Keratinocyte (primary cell): ENCODE measurements around the gene SLC22A3. TPM values are rescaled to one million over a fixed set of nuclear protein-coding genes. Genes with fewer than 3 reads are reported as not detected.

Source experiments
- DNase-seq: peaks from one replicate; pipeline ENCODE4 v3.0.0-alpha.2; 2011; ENCODE audit warnings: low read depth, missing footprints, low spot score
- FAIRE-seq: peaks from 2 replicates; lab custom pipeline; 2011; peaks lifted over from hg19 to GRCh38; lab: Jason Lieb, UNC
- H2AFZ ChIP-seq: 2 replicates; pipeline ENCODE4 v1.6.0; 2012; ENCODE audit warnings: low read length, control low read depth, inconsistent platforms; ENCODE audit not compliant: control insufficient read depth
- H3K27ac ChIP-seq: 2 replicates; pipeline ENCODE4 v1.5.1; 2011; ENCODE audit warnings: low read length; ENCODE audit not compliant: control insufficient read depth, insufficient read depth
- H3K27me3 ChIP-seq: 3 replicates; pipeline ENCODE4 v1.6.0; 2011; ENCODE audit warnings: low read length; ENCODE audit not compliant: control insufficient read depth, insufficient read depth; ENCODE audit errors: extremely low read depth
- H3K36me3 ChIP-seq, 2 experiments: 2 replicates in 1 of 2; 3 replicates in 1 of 2; pipeline ENCODE4 v1.5.1; 2011; ENCODE audit warnings: low read length in 2 of 2, mild to moderate bottlenecking in 1 of 2; ENCODE audit not compliant: control insufficient read depth in 2 of 2, insufficient read depth in 2 of 2; ENCODE audit errors: extremely low read depth in 1 of 2
- H3K4me1 ChIP-seq: 3 replicates; pipeline ENCODE4 v1.5.1; 2011; ENCODE audit warnings: low read length; ENCODE audit not compliant: control insufficient read depth, insufficient read depth; ENCODE audit errors: extremely low read depth
- H3K4me2 ChIP-seq: 3 replicates; pipeline ENCODE4 v1.6.0; 2011; ENCODE audit warnings: low read depth, low read length; ENCODE audit not compliant: control insufficient read depth, insufficient read depth; ENCODE audit errors: extremely low read depth
- H3K4me3 ChIP-seq, 3 experiments: fragments of 200-600 bp in 1 of 3; sonication (generic) in 1 of 3; 2 replicates in 2 of 3; 3 replicates in 1 of 3; pipeline ENCODE4 v1.5.1; 2011 to 2016; ENCODE audit warnings: low read length in 3 of 3, mild to moderate bottlenecking in 3 of 3, control low read depth in 2 of 3, inconsistent platforms in 1 of 3, low read depth in 1 of 3, mixed read lengths in 1 of 3, mixed run types in 1 of 3, moderate library complexity in 1 of 3; ENCODE audit not compliant: control insufficient read depth in 2 of 3, insufficient read depth in 2 of 3; ENCODE audit errors: extremely low read depth in 1 of 3
- H3K79me2 ChIP-seq: 2 replicates; pipeline ENCODE4 v1.6.0; 2012; ENCODE audit warnings: low read length; ENCODE audit not compliant: control insufficient read depth, insufficient read depth
- H3K9ac ChIP-seq: 3 replicates; pipeline ENCODE4 v1.6.0; 2011; ENCODE audit warnings: low read length; ENCODE audit not compliant: control insufficient read depth, insufficient read depth; ENCODE audit errors: extremely low read depth
- H3K9me1 ChIP-seq: 3 replicates; pipeline ENCODE4 v1.6.0; 2011; ENCODE audit warnings: low read length; ENCODE audit not compliant: control insufficient read depth, insufficient read depth; ENCODE audit errors: extremely low read depth
- H3K9me3 ChIP-seq: 2 replicates; pipeline ENCODE4 v1.5.1; 2012; ENCODE audit warnings: low read depth, low read length; ENCODE audit not compliant: control insufficient read depth
- H4K20me1 ChIP-seq: 3 replicates; pipeline ENCODE4 v1.6.0; 2011; ENCODE audit warnings: low read length; ENCODE audit not compliant: control insufficient read depth, insufficient read depth; ENCODE audit errors: extremely low read depth
- EZH2 ChIP-seq: IDR thresholded peaks from one replicate; pipeline ENCODE4 v1.6.1; 2012; ENCODE audit warnings: inconsistent platforms, mild to moderate bottlenecking, low read length, moderate library complexity
- dilution Hi-C: fragments of 300-500 bp; cut with MboI; formaldehyde crosslinking; loops from one replicate; pipeline ENCODE4 v1.7.0; 2020; ENCODE audit warnings: low sequenced_read_pairs; ENCODE audit not compliant: extremely low pct_ligation_motif_present
- polyA plus RNA-seq, 5 experiments: library from polyadenylated mRNA; depleted of rRNA in 3 of 5; stranded (reverse) in 3 of 5; stranded (forward) in 1 of 5; unstranded in 1 of 5; fragments of >200 nt; gene quantifications; 1 replicate in 1 of 5; 2 replicates in 3 of 5; 3 replicates in 1 of 5; pipeline versions ENCODE4 v1.2.1 to v1.2.3, GENCODE V29; 2011 to 2012; ENCODE audit warnings: missing spikeins in 2 of 5, low read depth in 1 of 5, low replicate concordance in 1 of 5
- TF ChIP-seq, protein P1 (sequence below), 3 experiments: IDR thresholded peaks in 1 of 3; conservative IDR thresholded peaks in 1 of 3; optimal IDR thresholded peaks in 1 of 3; 2 replicates in 2 of 3; 3 replicates in 1 of 3; pipeline versions ENCODE3 to v1.5.1; 2011; ENCODE audit warnings: low read length in 3 of 3, mild to moderate bottlenecking in 3 of 3, moderate library complexity in 2 of 3, control low read depth in 1 of 3, inconsistent platforms in 1 of 3; ENCODE audit not compliant: insufficient read depth in 2 of 3; ENCODE audit errors: extremely low read depth in 1 of 3

SLC22A3 gene
- polyA plus RNA-seq, 1 donor (not counting 4 experiments of a cell fraction or from before 2014, with no cell fraction given), result 1.8 TPM

- Histone ChIP-seq H3K9me3 (no peaks in the 10 kb centered on the region), H3K79me2 (no peaks in the 10 kb centered on the region), H3K9ac (no peak overlapping the region), H3K9me1 (no peaks in the 10 kb centered on the region), H3K4me1 (peaks cover 11% of the 10 kb centered on the region), H3K27me3 (no peaks in the 10 kb centered on the region), H3K4me3 (no peak overlapping the region), H3K27ac (no peak overlapping the region), H4K20me1 (no peaks in the 10 kb centered on the region), H3K4me2 (no peak overlapping the region), H3K36me3 (no peaks in the 10 kb centered on the region), H2AFZ (no peak overlapping the region)
- DNase-seq (no peak), FAIRE-seq (no peak)
- dilution Hi-C loops, result no loop called here
- no peak for TF ChIP-seq EZH2
- TF ChIP-seq, protein P1, sequence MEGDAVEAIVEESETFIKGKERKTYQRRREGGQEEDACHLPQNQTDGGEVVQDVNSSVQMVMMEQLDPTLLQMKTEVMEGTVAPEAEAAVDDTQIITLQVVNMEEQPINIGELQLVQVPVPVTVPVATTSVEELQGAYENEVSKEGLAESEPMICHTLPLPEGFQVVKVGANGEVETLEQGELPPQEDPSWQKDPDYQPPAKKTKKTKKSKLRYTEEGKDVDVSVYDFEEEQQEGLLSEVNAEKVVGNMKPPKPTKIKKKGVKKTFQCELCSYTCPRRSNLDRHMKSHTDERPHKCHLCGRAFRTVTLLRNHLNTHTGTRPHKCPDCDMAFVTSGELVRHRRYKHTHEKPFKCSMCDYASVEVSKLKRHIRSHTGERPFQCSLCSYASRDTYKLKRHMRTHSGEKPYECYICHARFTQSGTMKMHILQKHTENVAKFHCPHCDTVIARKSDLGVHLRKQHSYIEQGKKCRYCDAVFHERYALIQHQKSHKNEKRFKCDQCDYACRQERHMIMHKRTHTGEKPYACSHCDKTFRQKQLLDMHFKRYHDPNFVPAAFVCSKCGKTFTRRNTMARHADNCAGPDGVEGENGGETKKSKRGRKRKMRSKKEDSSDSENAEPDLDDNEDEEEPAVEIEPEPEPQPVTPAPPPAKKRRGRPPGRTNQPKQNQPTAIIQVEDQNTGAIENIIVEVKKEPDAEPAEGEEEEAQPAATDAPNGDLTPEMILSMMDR (optimal IDR thresholded peaks at IDR 0.05 in 1 of 3, IDR thresholded peaks at IDR 0.05 in 1 of 3, conservative IDR thresholded peaks at IDR 0.05 in 1 of 3; ENCODE audit: extremely low read depth in 1 of 3, insufficient read depth in 2 of 3, low read length in 3 of 3), result no peak
These were observed 79.9 kb downstream of the SLC22A3 start for GRCh38 chr6:160428069-160428430.

- H3K79me2 ChIP-seq, result no peaks in the 10 kb centered on the region
- H3K9me3 ChIP-seq, result no peaks in the 10 kb centered on the region
- DNase-seq, result no peak
- no peak overlapping the region for H3K4me2 ChIP-seq
- H2AFZ ChIP-seq, result no peak overlapping the region
- no peak overlapping the region for H3K9ac ChIP-seq
- H3K27me3 ChIP-seq, result no peaks in the 10 kb centered on the region
- no peak for FAIRE-seq
- no peaks in the 10 kb centered on the region for H3K9me1 ChIP-seq
- no peak for TF ChIP-seq EZH2
- TF ChIP-seq, protein P1 (optimal IDR thresholded peaks at IDR 0.05 in 1 of 3, IDR thresholded peaks at IDR 0.05 in 1 of 3, conservative IDR thresholded peaks at IDR 0.05 in 1 of 3; ENCODE audit: extremely low read depth in 1 of 3, insufficient read depth in 2 of 3, low read length in 3 of 3), result no peak
- dilution Hi-C loops, result no loop called here
- H3K4me1 ChIP-seq, result peaks cover 9% of the 10 kb centered on the region
- no peaks in the 10 kb centered on the region for H4K20me1 ChIP-seq
- no peak overlapping the region for H3K4me3 ChIP-seq
- H3K36me3 ChIP-seq, result no peaks in the 10 kb centered on the region
- no peak overlapping the region for H3K27ac ChIP-seq
These were observed 80.8 kb downstream of the SLC22A3 start for GRCh38 chr6:160428818-160429619.
